WERI-Rb-1 (cell line): Measurements from ENCODE around the gene RARB.

Experiments used
- DNase-seq: peaks from one replicate; pipeline ENCODE4 v3.0.0-alpha.2; 2020
- H3K27ac ChIP-seq: fragments of 250-450 bp; sonication (Bioruptor Pico); 2 replicates; pipeline ENCODE4 v1.5.1; 2020; ENCODE audit warnings: mild to moderate bottlenecking, moderate library complexity
- H3K27me3 ChIP-seq: fragments of 250-450 bp; sonication (Bioruptor Pico); 2 replicates; pipeline ENCODE4 v1.5.1; 2021; ENCODE audit warnings: mild to moderate bottlenecking, low read depth, moderate library complexity; ENCODE audit not compliant: insufficient read depth, severe bottlenecking
- H3K36me3 ChIP-seq: fragments of 250-450 bp; sonication (Bioruptor Pico); 2 replicates; pipeline ENCODE4 v1.5.1; 2020; ENCODE audit warnings: mild to moderate bottlenecking, moderate library complexity
- H3K4me3 ChIP-seq: 2 replicates; pipeline ENCODE4 v1.5.1; 2011; ENCODE audit warnings: low read depth, mild to moderate bottlenecking, control low read depth, low read length
- H3K9me3 ChIP-seq: fragments of 250-450 bp; sonication (Bioruptor Pico); 2 replicates; pipeline ENCODE4 v1.5.1; 2021; ENCODE audit warnings: mild to moderate bottlenecking, moderate library complexity; ENCODE audit not compliant: severe bottlenecking
- CTCF ChIP-seq: IDR thresholded peaks from 2 replicates; pipeline ENCODE4 v1.5.1; 2011; ENCODE audit warnings: low read depth, mild to moderate bottlenecking, control low read depth, inconsistent platforms, low read length

Gene RARB

DNA sequence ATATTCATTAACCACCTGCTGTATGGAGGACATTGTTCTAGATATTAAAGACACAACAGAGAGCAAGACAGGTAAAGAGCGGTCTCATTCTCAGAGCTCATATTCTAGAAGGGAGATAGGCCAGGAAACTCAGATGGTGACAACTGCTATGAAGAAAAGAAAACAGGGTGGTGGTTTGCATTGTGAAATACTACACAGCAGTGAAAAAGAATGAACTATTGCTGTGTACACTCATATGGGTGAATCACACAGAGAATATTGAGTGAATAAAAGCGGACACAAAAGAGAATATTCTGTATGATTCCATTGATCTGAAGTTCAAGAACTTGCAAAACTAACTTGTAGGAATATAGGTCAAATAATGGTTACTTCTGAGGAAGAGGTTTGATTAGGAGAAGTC lies 159.9 kb downstream of the RARB start:
- no peak for TF ChIP-seq CTCF
- Histone ChIP-seq H3K9me3 (no peaks in the 10 kb centered on the region), H3K36me3 (no peaks in the 10 kb centered on the region), H3K27ac (no peak overlapping the region), H3K27me3 (no peaks in the 10 kb centered on the region), H3K4me3 (no peak overlapping the region)
- DNase-seq = no peak

DNA sequence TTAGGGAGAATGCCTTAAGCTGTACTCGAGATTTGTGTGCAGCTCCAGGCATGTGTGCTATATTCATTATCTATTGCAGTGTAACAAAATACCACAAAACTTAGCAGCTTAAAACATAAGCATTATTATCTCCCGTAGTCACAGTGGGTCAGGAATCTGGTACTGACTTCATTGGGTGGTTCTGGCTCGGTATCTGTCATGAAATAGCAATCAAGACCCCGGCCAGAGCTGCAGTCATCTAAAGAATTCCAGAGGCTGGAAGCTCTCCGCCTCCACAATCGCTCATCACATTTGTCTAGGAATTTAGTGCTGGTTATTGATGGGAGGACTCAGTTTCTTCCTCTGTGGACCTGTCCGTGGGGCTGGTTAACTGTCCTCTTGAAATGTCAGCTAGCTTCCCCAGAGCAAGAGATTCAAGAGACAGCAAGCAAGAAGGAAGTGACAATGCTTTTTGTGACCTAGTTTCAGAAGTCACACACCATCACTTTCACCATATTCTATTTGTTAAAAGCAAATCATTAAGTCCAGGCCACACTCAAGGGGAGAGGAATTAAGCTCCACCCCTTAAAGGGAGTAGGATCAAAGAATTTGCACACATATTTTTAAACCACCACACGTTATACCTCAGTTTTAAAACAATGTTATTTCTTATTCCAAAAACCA lies 160.5 kb downstream of the RARB start:
- TF ChIP-seq CTCF = no peak
- Histone ChIP-seq H3K36me3 (no peaks in the 10 kb centered on the region), H3K27me3 (no peaks in the 10 kb centered on the region), H3K4me3 (no peak overlapping the region), H3K27ac (no peak overlapping the region), H3K9me3 (no peaks in the 10 kb centered on the region)
- DNase-seq = no peak

GRCh38 chr3:25589104-25589782 lies 161.2 kb downstream of the RARB start:
- H3K4me3 ChIP-seq = no peak overlapping the region
- H3K36me3 ChIP-seq = no peaks in the 10 kb centered on the region
- no peak overlapping the region for H3K27ac ChIP-seq
- no peak for TF ChIP-seq CTCF
- H3K9me3 ChIP-seq = no peaks in the 10 kb centered on the region
- no peak for DNase-seq
- H3K27me3 ChIP-seq = no peaks in the 10 kb centered on the region

DNA sequence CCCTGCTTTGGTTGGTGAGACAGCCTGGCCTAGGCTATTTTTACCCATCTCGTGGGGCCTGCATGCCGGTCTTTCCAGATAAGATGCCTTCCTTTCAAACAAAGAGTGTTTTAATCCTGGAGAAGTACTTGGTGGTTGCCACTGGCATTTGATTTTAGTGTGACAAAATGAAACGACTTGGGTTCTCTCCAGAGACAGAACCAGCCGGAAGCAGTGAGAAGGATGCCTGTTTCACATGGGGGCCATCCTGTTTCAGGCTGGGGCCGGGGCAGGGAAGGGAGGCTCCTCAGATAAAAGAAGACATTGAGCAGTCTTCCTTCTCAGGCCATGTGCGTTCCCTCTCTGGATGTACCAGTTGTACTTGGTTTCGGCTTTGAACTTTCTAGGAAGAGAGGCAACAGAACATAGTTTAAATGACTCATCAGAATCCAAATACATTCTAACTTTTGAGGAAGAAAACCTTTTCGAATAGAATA lies 161.8 kb downstream of the RARB start:
- DNase-seq = no peak
- Histone ChIP-seq H3K27ac (no peak overlapping the region), H3K9me3 (no peaks in the 10 kb centered on the region), H3K36me3 (no peaks in the 10 kb centered on the region), H3K4me3 (no peak overlapping the region), H3K27me3 (no peaks in the 10 kb centered on the region)
- TF ChIP-seq CTCF = no peak

DNA sequence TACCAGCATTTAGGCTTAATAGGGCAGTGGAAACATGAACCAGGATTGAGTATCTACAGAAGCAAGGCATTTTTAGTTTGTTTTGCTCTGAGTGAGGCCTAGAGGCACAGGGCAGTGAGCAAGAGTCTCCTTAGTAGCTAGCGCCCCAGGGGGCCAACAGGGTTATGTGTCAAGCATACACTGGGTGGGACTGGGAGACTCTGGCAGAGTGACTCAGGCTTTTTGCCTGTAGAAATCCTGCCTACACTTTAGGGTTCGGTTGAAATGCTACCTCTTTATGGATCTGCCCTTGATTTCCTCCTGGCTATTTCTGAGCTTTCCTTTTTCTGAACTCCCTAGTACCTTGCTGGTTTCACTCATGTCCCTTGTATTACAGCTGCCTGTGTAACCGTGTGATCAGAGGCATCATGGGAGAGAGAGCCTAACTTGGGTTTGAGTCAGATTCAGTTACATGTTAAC lies 164.5 kb downstream of the RARB start:
- Histone ChIP-seq H3K27me3 (no peaks in the 10 kb centered on the region), H3K27ac (no peak overlapping the region), H3K9me3 (no peaks in the 10 kb centered on the region), H3K4me3 (no peak overlapping the region), H3K36me3 (peaks cover 3% of the 10 kb centered on the region)
- peak; percentile 39 for DNase-seq
- TF ChIP-seq CTCF = peak; percentile 28; the same call in 1 of the 2 replicates
